K562 (cell line): ENCODE measurements around the gene MYH7. TPM values are rescaled to one million over a fixed set of nuclear protein-coding genes. Genes with fewer than 3 reads are reported as not detected.

Source experiments
- ATAC-seq: fragments of 200-7000 bp; cut with Tn5 transposase; 3 replicates; pipeline ENCODE4 v1.9.1; 2020; ENCODE audit warnings: moderate library complexity
- BruUV-seq: library from RNA; stranded (reverse); fragments of 400-500 nt; replicated peaks from 2 replicates; lab custom pipeline; 2021; lab: Mats Ljungman, UMichigan
- CTCF ChIA-PET: fragments of 300-600 bp; formaldehyde crosslinking; extraction: SDS; loops from one replicate; lab custom pipeline; 2021; ENCODE audit warnings: low intra/inter-chr PET ratio; lab: Yijun Ruan, JAX
- POLR2A ChIA-PET: fragments of 300-600, 350-650 bp; sonication (Branson Sonifier 250); formaldehyde crosslinking; extraction: SDS; loops from one replicate; lab custom pipeline; 2021; ENCODE audit warnings: antibody characterized with exemption, inconsistent platforms; lab: Yijun Ruan, JAX
- DNase-seq, 4 experiments: peaks; one replicate each; pipeline versions ENCODE4 v3.0.0 to v3.0.0-alpha.2; 2011 to 2018; ENCODE audit warnings: low spot score in 3 of 4, mixed read lengths in 3 of 4; ENCODE audit errors: extremely low read depth in 1 of 4
- FAIRE-seq: peaks from 2 replicates; lab custom pipeline; 2011; peaks lifted over from hg19 to GRCh38; lab: Jason Lieb, UNC
- H2AFZ ChIP-seq: 2 replicates; pipeline ENCODE4 v1.6.0; 2011; ENCODE audit warnings: low read depth, low read length, control low read depth, inconsistent platforms
- H3K27ac ChIP-seq: fragments of 200-600 bp; 3 replicates; pipeline ENCODE4 v1.8.0; 2011; ENCODE audit warnings: low read depth, mild to moderate bottlenecking, control low read depth, inconsistent platforms, low read length, moderate library complexity, mixed read lengths; ENCODE audit errors: extremely low read depth
- H3K27me3 ChIP-seq, 2 experiments: fragments of 300-600 bp in 1 of 2; 2 replicates in 1 of 2; 3 replicates in 1 of 2; pipeline versions ENCODE4 v1.6.0 to v1.8.0; 2011; ENCODE audit warnings: inconsistent platforms in 2 of 2, low read length in 2 of 2, mild to moderate bottlenecking in 1 of 2, mixed read lengths in 1 of 2, moderate library complexity in 1 of 2; ENCODE audit not compliant: control insufficient read depth in 2 of 2, insufficient read depth in 2 of 2
- H3K36me3 ChIP-seq: fragments of 300-600 bp; 3 replicates; pipeline ENCODE4 v1.8.0; 2011; ENCODE audit warnings: mild to moderate bottlenecking, low read length, inconsistent platforms; ENCODE audit not compliant: control insufficient read depth, insufficient read depth
- H3K4me1 ChIP-seq, 2 experiments: fragments of 200-600 bp in 1 of 2; replicated peaks in 1 of 2; 2 replicates in 1 of 2; 3 replicates in 1 of 2; pipeline versions ENCODE4 v1.5.1 to v1.8.0; 2011; ENCODE audit warnings: inconsistent platforms in 2 of 2, low read length in 2 of 2, mild to moderate bottlenecking in 1 of 2, mixed read lengths in 1 of 2, moderate library complexity in 1 of 2; ENCODE audit not compliant: control insufficient read depth in 2 of 2, insufficient read depth in 2 of 2
- H3K4me2 ChIP-seq: 2 replicates; pipeline ENCODE4 v1.6.1; 2011; ENCODE audit warnings: low read length, control low read depth, inconsistent platforms, mixed read lengths; ENCODE audit not compliant: insufficient read depth
- H3K4me3 ChIP-seq: fragments of 200-600 bp; sonication (generic), shearing (Covaris generic); 2 replicates; pipeline ENCODE4 v1.5.1; 2016; ENCODE audit warnings: control low read depth, inconsistent platforms
- H3K79me2 ChIP-seq: fragments of 200-600 bp; 3 replicates; pipeline ENCODE4 v1.8.0; 2011; ENCODE audit warnings: low read length, inconsistent platforms; ENCODE audit not compliant: control insufficient read depth, insufficient read depth
- H3K9ac ChIP-seq, 2 experiments: 2 replicates each; pipeline versions ENCODE4 v1.6.0 to v1.6.1; 2011; ENCODE audit warnings: low read depth in 2 of 2, low read length in 2 of 2, control low read depth in 1 of 2, inconsistent platforms in 1 of 2, mild to moderate bottlenecking in 1 of 2, mixed read lengths in 1 of 2; ENCODE audit not compliant: insufficient read depth in 1 of 2
- H3K9me1 ChIP-seq: one replicate; pipeline ENCODE4 v1.6.0; 2011; ENCODE audit warnings: inconsistent platforms, mild to moderate bottlenecking, low read length, moderate library complexity; ENCODE audit not compliant: control insufficient read depth, insufficient read depth
- H3K9me3 ChIP-seq: replicated peaks from 2 replicates; pipeline ENCODE4 v1.5.1; 2011; ENCODE audit warnings: low read depth, low read length, inconsistent platforms; ENCODE audit not compliant: control insufficient read depth, insufficient read depth
- H4K20me1 ChIP-seq: replicated peaks from 2 replicates; pipeline ENCODE4 v1.6.1; 2011; ENCODE audit warnings: low read length, inconsistent platforms, mixed read lengths; ENCODE audit not compliant: control insufficient read depth, insufficient read depth
- BRD9 ChIP-seq: fragments of 450-650 bp; IDR thresholded peaks from 2 replicates; pipeline ENCODE4 v1.6.1; 2018; ENCODE audit warnings: low read depth; ENCODE audit not compliant: partially characterized antibody
- CHD1 ChIP-seq: fragments of 200-600 bp; sonication (generic); IDR thresholded peaks from one replicate; pipeline ENCODE4 v1.6.1; 2012; ENCODE audit warnings: mild to moderate bottlenecking, moderate library complexity, low read length, inconsistent platforms
- GTF2E2 ChIP-seq: fragments of 200-800 bp; sonication (Bioruptor generic); IDR thresholded peaks from 2 replicates; pipeline ENCODE4 v1.6.1; 2016; ENCODE audit warnings: missing genetic modification characterization, missing compliant biosample characterization
- HDAC3 ChIP-seq: fragments of 450-650 bp; IDR thresholded peaks from 2 replicates; pipeline ENCODE4 v1.6.1; 2018; ENCODE audit warnings: borderline replicate concordance, mild to moderate bottlenecking, moderate library complexity; ENCODE audit not compliant: partially characterized antibody
- KDM1A ChIP-seq, 2 experiments: fragments of 450-650 bp; IDR thresholded peaks; 2 replicates each; pipeline ENCODE4 v1.6.1; 2016; ENCODE audit warnings: mild to moderate bottlenecking in 2 of 2
- KHSRP ChIP-seq: fragments of 450-650 bp; IDR thresholded peaks from 2 replicates; pipeline ENCODE4 v1.6.1; 2017
- MIER1 ChIP-seq: fragments of 450-650 bp; IDR thresholded peaks from 2 replicates; pipeline ENCODE4 v1.6.1; 2016; ENCODE audit warnings: antibody characterized with exemption, mild to moderate bottlenecking, low read depth
- PHF21A ChIP-seq: fragments of 450-650 bp; IDR thresholded peaks from 2 replicates; pipeline ENCODE4 v1.6.1; 2017; ENCODE audit warnings: low read depth, borderline replicate concordance
- RCOR1 ChIP-seq, 2 experiments: IDR thresholded peaks; 2 replicates each; pipeline ENCODE4 v1.6.1; 2012; ENCODE audit warnings: low read depth in 2 of 2, low read length in 2 of 2, borderline replicate concordance in 1 of 2, improper control_type of control experiment in 1 of 2
- ZNF282 ChIP-seq: sonication (generic); formaldehyde crosslinking; IDR thresholded peaks from 2 replicates; pipeline ENCODE4 v1.8.1; 2023; ENCODE audit warnings: missing genetic modification reagents
- WGBS: fragments of 100-300 bp; shearing (Covaris generic); methylation state at CpG from one replicate; pipeline ENCODE4 v1.1.6; 2016; ENCODE audit warnings: low coverage, mixed read lengths; ENCODE audit not compliant: insufficient coverage; ENCODE audit errors: missing lambda C conversion rate; 5-methylcytosine and 5-hydroxymethylcytosine counted together
- in situ Hi-C: fragments of 300-500 bp; cut with MboI; formaldehyde crosslinking; loops from 4 replicates; pipeline ENCODE4 v1.15.0; 2018; ENCODE audit warnings: inconsistent platforms, mixed read lengths
- intact Hi-C: fragments of 100-400 bp; cut with micrococcal nuclease; formaldehyde crosslinking; loops from 2 replicates; pipeline ENCODE4 v1.14.2; 2022
- polyA plus RNA-seq, 8 experiments: library from polyadenylated mRNA; depleted of rRNA in 4 of 8; stranded (reverse) in 5 of 8; unstranded in 3 of 8; fragments of >200 nt; fragmentation: Nextera tagmentation in 2 of 8; fragmentation: Illumina TruSeq in 1 of 8; extraction: Ambion mirVana in 2 of 8; extraction: Trizol in 1 of 8; gene quantifications; 2 replicates each; pipeline versions ENCODE4 v1.2.1 to v1.2.3, GENCODE V29; 2011 to 2014; ENCODE audit warnings: inconsistent platforms in 1 of 8, missing spikeins in 1 of 8
- total RNA-seq, 7 experiments: library from RNA; depleted of rRNA in 6 of 7; stranded (reverse); fragments of >200 nt in 6 of 7; fragmentation: Illumina TruSeq in 2 of 7; extraction: Trizol in 2 of 7; gene quantifications; 2 replicates each; pipeline versions ENCODE4 v1.2.1 to v1.2.3, GENCODE V29; 2011 to 2021; ENCODE audit warnings: low replicate concordance in 1 of 7
- TF ChIP-seq, protein P1 (sequence below): fragments of 450-650 bp; IDR thresholded peaks from 2 replicates; pipeline ENCODE4 v1.7.1; 2018; ENCODE audit warnings: mild to moderate bottlenecking, low read depth; ENCODE audit not compliant: partially characterized antibody

Gene MYH7
- total and polyA plus RNA-seq, 9 of the 15 experiments (the other 6 are each of a cell fraction or from before 2014, with no cell fraction given): not detected

GRCh38 chr14:23481979-23482822, 46.7 kb upstream of the MYH7 start:
- H3K4me1 ChIP-seq: no peaks in the 10 kb centered on the region
- no TSS peak for BruUV-seq
- no peak overlapping the region for H3K27ac ChIP-seq
- no peak overlapping the region for H3K4me3 ChIP-seq
- H3K36me3 ChIP-seq: peaks cover 20% of the 10 kb centered on the region
- H3K27me3 ChIP-seq: no peaks in the 10 kb centered on the region
- TF ChIP-seq KDM1A (IDR thresholded peaks at IDR 0.05) (peak in 1 of 2 experiments; percentile 38; a peak in 1 of 4 replicates), PHF21A (no peak)
- in situ Hi-C loops: no loop called here
- WGBS: 59% methylated on average over 4 of the region's 7 CpGs
- ChIA-PET CTCF (interaction anchor here (1.1 to 1.3 kb wide), 2 partner anchors 57 to 81 kb away, joined by 3 to 4 read pairs; no protein-coding TSS in a partner anchor), POLR2A (interaction anchor here (0.7 kb wide), 1 partner anchor 76 kb away, joined by 3 read pairs; no protein-coding TSS in a partner anchor)
- no peaks in the 10 kb centered on the region for H3K79me2 ChIP-seq
- H3K9me1 ChIP-seq: no peaks in the 10 kb centered on the region
- ATAC-seq (no peak), DNase-seq (no peak), FAIRE-seq (no peak)
- H3K4me2 ChIP-seq: no peak overlapping the region
- H3K9ac ChIP-seq: no peak overlapping the region
- H3K9me3 ChIP-seq: no peaks in the 10 kb centered on the region
- intact Hi-C loops: loop anchor here (5.0 kb wide), 1 partner anchor 50 kb away; no protein-coding TSS in a partner anchor
- no peak overlapping the region for H2AFZ ChIP-seq
- H4K20me1 ChIP-seq: peaks cover 5% of the 10 kb centered on the region; the same call in 1 of the 2 replicates

DNA sequence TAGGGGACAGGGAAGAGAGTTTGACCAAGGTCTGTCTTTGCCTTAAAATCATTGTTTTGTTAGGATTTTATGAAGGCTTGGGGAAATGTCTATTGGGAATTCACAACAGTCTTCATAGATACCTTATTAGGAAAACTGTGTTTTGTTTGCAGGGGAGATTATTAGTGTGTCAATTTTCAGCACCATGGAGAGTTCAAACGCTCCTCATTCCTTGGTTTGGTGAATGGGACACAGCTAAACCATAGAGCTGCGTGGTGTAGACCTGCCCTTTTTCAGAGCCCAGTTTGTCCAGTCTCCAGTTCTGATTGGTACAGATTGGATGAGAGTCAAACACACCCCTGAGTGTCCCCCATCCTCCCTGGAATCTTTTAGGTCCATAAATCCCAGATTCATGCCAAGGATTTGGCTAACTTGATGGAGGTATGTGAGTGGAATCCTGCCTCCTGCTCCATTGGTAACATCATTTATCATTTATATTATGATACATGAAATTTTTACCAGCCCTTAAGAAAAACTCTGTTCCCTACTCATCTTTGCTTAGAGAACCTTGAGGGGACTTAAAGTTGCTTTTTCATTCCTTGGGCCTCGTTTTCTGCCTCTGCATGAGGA, 46.0 kb upstream of the MYH7 start:
- no peaks in the 10 kb centered on the region for H3K27me3 ChIP-seq
- H4K20me1 ChIP-seq: peaks cover 5% of the 10 kb centered on the region; the same call in 1 of the 2 replicates
- in situ Hi-C loops (no loop called here), intact Hi-C loops (loop anchor here (5.0 kb wide), 1 partner anchor 49 kb away; no protein-coding TSS in a partner anchor)
- DNase-seq (peak in 3 of 4 experiments; percentile 33 to 43 (median 41)), ATAC-seq (peak; percentile 67; the same call in 2 of the 3 replicates), FAIRE-seq (no peak)
- H3K9me3 ChIP-seq: no peaks in the 10 kb centered on the region
- no peak overlapping the region for H3K9ac ChIP-seq
- no peaks in the 10 kb centered on the region for H3K9me1 ChIP-seq
- ChIA-PET POLR2A (no interaction called here), CTCF (interaction anchor here (1.1 to 1.3 kb wide), 2 partner anchors 58 to 82 kb away, joined by 3 to 4 read pairs; no protein-coding TSS in a partner anchor)
- H2AFZ ChIP-seq: no peak overlapping the region
- H3K27ac ChIP-seq: no peak overlapping the region
- peaks cover 27% of the 10 kb centered on the region for H3K36me3 ChIP-seq
- 66% methylated on average over 3 of the region's 3 CpGs for WGBS
- no TSS peak for BruUV-seq
- no peak overlapping the region for H3K4me3 ChIP-seq
- no peak overlapping the region for H3K4me2 ChIP-seq
- H3K79me2 ChIP-seq: no peaks in the 10 kb centered on the region
- no peaks in the 10 kb centered on the region for H3K4me1 ChIP-seq
- no peak for TF ChIP-seq KHSRP
- no peak for TF ChIP-seq CHD1
- TF ChIP-seq MIER1: peak; percentile 87; the same call in 1 of the 2 replicates
- no peak for TF ChIP-seq RCOR1 (IDR thresholded peaks at IDR 0.05; ENCODE audit: borderline replicate concordance in 1 of 2, low read depth in 2 of 2, low read length in 2 of 2)
- TF ChIP-seq ZNF282 (CRISPR knock-in tag): no peak
- no peak for TF ChIP-seq BRD9
- TF ChIP-seq PHF21A: no peak
- no peak for TF ChIP-seq GTF2E2 (tag)
- TF ChIP-seq, protein P1, sequence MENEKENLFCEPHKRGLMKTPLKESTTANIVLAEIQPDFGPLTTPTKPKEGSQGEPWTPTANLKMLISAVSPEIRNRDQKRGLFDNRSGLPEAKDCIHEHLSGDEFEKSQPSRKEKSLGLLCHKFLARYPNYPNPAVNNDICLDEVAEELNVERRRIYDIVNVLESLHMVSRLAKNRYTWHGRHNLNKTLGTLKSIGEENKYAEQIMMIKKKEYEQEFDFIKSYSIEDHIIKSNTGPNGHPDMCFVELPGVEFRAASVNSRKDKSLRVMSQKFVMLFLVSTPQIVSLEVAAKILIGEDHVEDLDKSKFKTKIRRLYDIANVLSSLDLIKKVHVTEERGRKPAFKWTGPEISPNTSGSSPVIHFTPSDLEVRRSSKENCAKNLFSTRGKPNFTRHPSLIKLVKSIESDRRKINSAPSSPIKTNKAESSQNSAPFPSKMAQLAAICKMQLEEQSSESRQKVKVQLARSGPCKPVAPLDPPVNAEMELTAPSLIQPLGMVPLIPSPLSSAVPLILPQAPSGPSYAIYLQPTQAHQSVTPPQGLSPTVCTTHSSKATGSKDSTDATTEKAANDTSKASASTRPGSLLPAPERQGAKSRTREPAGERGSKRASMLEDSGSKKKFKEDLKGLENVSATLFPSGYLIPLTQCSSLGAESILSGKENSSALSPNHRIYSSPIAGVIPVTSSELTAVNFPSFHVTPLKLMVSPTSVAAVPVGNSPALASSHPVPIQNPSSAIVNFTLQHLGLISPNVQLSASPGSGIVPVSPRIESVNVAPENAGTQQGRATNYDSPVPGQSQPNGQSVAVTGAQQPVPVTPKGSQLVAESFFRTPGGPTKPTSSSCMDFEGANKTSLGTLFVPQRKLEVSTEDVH: no peak
- TF ChIP-seq HDAC3: no peak
